Measurements from ENCODE around the gene DCLK1.
A peak's percentile ranks its signal among the peaks of the same experiment; 100 is the strongest.

The DCLK1 gene

DNA sequence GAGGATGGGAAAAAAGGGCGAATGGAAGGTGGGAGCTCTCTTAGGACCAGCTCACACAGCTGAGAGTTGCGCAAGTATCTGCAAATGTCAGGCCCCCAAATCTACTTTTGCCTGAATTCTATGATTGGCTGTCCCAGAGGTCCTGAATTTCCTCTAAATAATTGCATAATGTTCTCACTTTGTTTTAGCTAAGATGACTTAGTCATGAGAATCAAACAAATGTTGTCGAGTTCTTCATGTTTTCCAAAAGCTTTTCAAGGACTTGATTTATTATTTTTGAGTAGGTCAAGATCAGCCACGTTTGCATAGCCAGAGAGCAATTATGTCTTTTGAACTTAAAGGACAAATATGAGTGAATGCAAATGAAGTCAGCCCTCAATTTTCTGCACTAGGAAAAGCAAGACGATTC is 408.1 kb downstream of the DCLK1 start:
- Histone ChIP-seq H3K36me3 (ENCODE audit: control insufficient read depth in 5 of 5, insufficient read depth in 5 of 5, low read length in 5 of 5) (no peaks in the 10 kb centered on the region), H3K4me3 (ENCODE audit: low read depth in 1 of 5, low read length in 5 of 5) (no peak overlapping the region), H3K27me3 (ENCODE audit: control insufficient read depth in 5 of 5, insufficient read depth in 4 of 5, low read length in 5 of 5) (peaks cover 0 to 3% (median 0%) of the 10 kb centered on the region in 5 donors), H3K9ac (ENCODE audit: low read length in 5 of 5) (no peak overlapping the region), H3K9me3 (ENCODE audit: control insufficient read depth in 5 of 5, low read length in 5 of 5) (no peaks in the 10 kb centered on the region), H3K4me1 (ENCODE audit: control insufficient read depth in 5 of 5, insufficient read depth in 5 of 5, low read length in 5 of 5) (peaks cover 0 to 27% (median 20%) of the 10 kb centered on the region in 5 donors), H3K27ac (ENCODE audit: low read depth, low read length) (peak overlapping the region; percentile 15)

GRCh38 chr13:35722458-35723052 is 408.6 kb downstream of the DCLK1 start:
- H3K27ac ChIP-seq (ENCODE audit: low read depth, low read length): no peak overlapping the region
- H3K27me3 ChIP-seq (ENCODE audit: control insufficient read depth in 5 of 5, insufficient read depth in 4 of 5, low read length in 5 of 5): peaks cover 0 to 3% (median 0%) of the 10 kb centered on the region in 5 donors
- H3K36me3 ChIP-seq (ENCODE audit: control insufficient read depth in 5 of 5, insufficient read depth in 5 of 5, low read length in 5 of 5): no peaks in the 10 kb centered on the region
- peaks cover 0 to 27% (median 20%) of the 10 kb centered on the region in 5 donors for H3K4me1 ChIP-seq (ENCODE audit: control insufficient read depth in 5 of 5, insufficient read depth in 5 of 5, low read length in 5 of 5)
- H3K9ac ChIP-seq (ENCODE audit: low read length in 5 of 5): no peak overlapping the region
- H3K4me3 ChIP-seq (ENCODE audit: low read depth in 1 of 5, low read length in 5 of 5): no peak overlapping the region
- H3K9me3 ChIP-seq (ENCODE audit: control insufficient read depth in 5 of 5, low read length in 5 of 5): no peaks in the 10 kb centered on the region

- no peaks in the 10 kb centered on the region for H3K36me3 ChIP-seq (ENCODE audit: control insufficient read depth in 5 of 5, insufficient read depth in 5 of 5, low read length in 5 of 5)
- no peak overlapping the region for H3K9ac ChIP-seq (ENCODE audit: low read length in 5 of 5)
- H3K4me1 ChIP-seq (ENCODE audit: control insufficient read depth in 5 of 5, insufficient read depth in 5 of 5, low read length in 5 of 5): peaks cover 0 to 32% (median 25%) of the 10 kb centered on the region in 5 donors
- H3K9me3 ChIP-seq (ENCODE audit: control insufficient read depth in 5 of 5, low read length in 5 of 5): no peaks in the 10 kb centered on the region
- peaks cover 0 to 3% (median 0%) of the 10 kb centered on the region in 5 donors for H3K27me3 ChIP-seq (ENCODE audit: control insufficient read depth in 5 of 5, insufficient read depth in 4 of 5, low read length in 5 of 5)
- H3K27ac ChIP-seq (ENCODE audit: low read depth, low read length): no peak overlapping the region
- peak overlapping the region in 2 of 5 donors; percentile 30 to 45 for H3K4me3 ChIP-seq (ENCODE audit: low read depth in 1 of 5, low read length in 5 of 5)
These were observed 410.3 kb downstream of the DCLK1 start for GRCh38 chr13:35720690-35721554.

DNA sequence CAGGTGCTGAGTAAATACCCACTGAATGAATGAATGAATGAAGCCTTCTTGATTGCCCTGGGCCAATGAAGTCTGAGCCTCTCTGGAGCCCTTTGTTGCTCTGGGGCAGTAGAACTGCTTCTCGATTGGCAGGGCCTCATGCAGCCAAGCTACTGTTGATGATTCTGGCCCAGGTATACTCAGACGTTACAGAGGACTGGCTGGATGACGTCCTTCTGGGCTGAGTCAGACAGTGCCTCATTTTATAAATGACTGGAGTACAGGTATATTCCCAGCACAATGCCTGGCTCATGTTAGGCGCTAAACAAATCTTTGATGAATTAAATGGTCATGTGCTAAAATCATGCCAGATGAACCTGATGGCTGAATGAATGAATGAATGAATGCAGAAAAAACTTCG is 410.9 kb downstream of the DCLK1 start:
- Histone ChIP-seq H3K9ac (ENCODE audit: low read length in 5 of 5) (no peak overlapping the region), H3K27ac (ENCODE audit: low read depth, low read length) (no peak overlapping the region), H3K9me3 (ENCODE audit: control insufficient read depth in 5 of 5, low read length in 5 of 5) (no peaks in the 10 kb centered on the region), H3K4me3 (ENCODE audit: low read depth in 1 of 5, low read length in 5 of 5) (no peak overlapping the region), H3K27me3 (ENCODE audit: control insufficient read depth in 5 of 5, insufficient read depth in 4 of 5, low read length in 5 of 5) (peaks cover 0 to 3% (median 0%) of the 10 kb centered on the region in 5 donors), H3K36me3 (ENCODE audit: control insufficient read depth in 5 of 5, insufficient read depth in 5 of 5, low read length in 5 of 5) (no peaks in the 10 kb centered on the region), H3K4me1 (ENCODE audit: control insufficient read depth in 5 of 5, insufficient read depth in 5 of 5, low read length in 5 of 5) (peaks cover 0 to 37% (median 30%) of the 10 kb centered on the region in 5 donors)
